K562 (cell line): Measurements from ENCODE around the gene TTLL3. TPM values are rescaled to one million over a fixed set of nuclear protein-coding genes. Genes with fewer than 3 reads are reported as not detected.
A peak's percentile ranks its signal among the peaks of the same experiment; 100 is the strongest.

Experiments
- ATAC-seq: fragments of 200-7000 bp; cut with Tn5 transposase; 3 replicates; pipeline ENCODE4 v1.9.1; 2020; ENCODE audit warnings: moderate library complexity
- BruUV-seq: library from RNA; stranded (reverse); fragments of 400-500 nt; replicated peaks from 2 replicates; lab custom pipeline; 2021; lab: Mats Ljungman, UMichigan
- CTCF ChIA-PET: fragments of 300-600 bp; formaldehyde crosslinking; extraction: SDS; loops from one replicate; lab custom pipeline; 2021; ENCODE audit warnings: low intra/inter-chr PET ratio; lab: Yijun Ruan, JAX
- POLR2A ChIA-PET: fragments of 300-600, 350-650 bp; sonication (Branson Sonifier 250); formaldehyde crosslinking; extraction: SDS; loops from one replicate; lab custom pipeline; 2021; ENCODE audit warnings: antibody characterized with exemption, inconsistent platforms; lab: Yijun Ruan, JAX
- DNase-seq, 4 experiments: peaks; one replicate each; pipeline versions ENCODE4 v3.0.0 to v3.0.0-alpha.2; 2011 to 2018; ENCODE audit warnings: low spot score in 3 of 4, mixed read lengths in 3 of 4; ENCODE audit errors: extremely low read depth in 1 of 4
- FAIRE-seq: peaks from 2 replicates; lab custom pipeline; 2011; peaks lifted over from hg19 to GRCh38; lab: Jason Lieb, UNC
- H2AFZ ChIP-seq: 2 replicates; pipeline ENCODE4 v1.6.0; 2011; ENCODE audit warnings: low read depth, low read length, control low read depth, inconsistent platforms
- H3K27ac ChIP-seq: fragments of 200-600 bp; 3 replicates; pipeline ENCODE4 v1.8.0; 2011; ENCODE audit warnings: low read depth, mild to moderate bottlenecking, control low read depth, inconsistent platforms, low read length, moderate library complexity, mixed read lengths; ENCODE audit errors: extremely low read depth
- H3K27me3 ChIP-seq, 2 experiments: fragments of 300-600 bp in 1 of 2; 2 replicates in 1 of 2; 3 replicates in 1 of 2; pipeline versions ENCODE4 v1.6.0 to v1.8.0; 2011; ENCODE audit warnings: inconsistent platforms in 2 of 2, low read length in 2 of 2, mild to moderate bottlenecking in 1 of 2, mixed read lengths in 1 of 2, moderate library complexity in 1 of 2; ENCODE audit not compliant: control insufficient read depth in 2 of 2, insufficient read depth in 2 of 2
- H3K36me3 ChIP-seq: fragments of 300-600 bp; 3 replicates; pipeline ENCODE4 v1.8.0; 2011; ENCODE audit warnings: mild to moderate bottlenecking, low read length, inconsistent platforms; ENCODE audit not compliant: control insufficient read depth, insufficient read depth
- H3K4me1 ChIP-seq, 2 experiments: fragments of 200-600 bp in 1 of 2; replicated peaks in 1 of 2; 2 replicates in 1 of 2; 3 replicates in 1 of 2; pipeline versions ENCODE4 v1.5.1 to v1.8.0; 2011; ENCODE audit warnings: inconsistent platforms in 2 of 2, low read length in 2 of 2, mild to moderate bottlenecking in 1 of 2, mixed read lengths in 1 of 2, moderate library complexity in 1 of 2; ENCODE audit not compliant: control insufficient read depth in 2 of 2, insufficient read depth in 2 of 2
- H3K4me2 ChIP-seq: 2 replicates; pipeline ENCODE4 v1.6.1; 2011; ENCODE audit warnings: low read length, control low read depth, inconsistent platforms, mixed read lengths; ENCODE audit not compliant: insufficient read depth
- H3K4me3 ChIP-seq: fragments of 200-600 bp; sonication (generic), shearing (Covaris generic); 2 replicates; pipeline ENCODE4 v1.5.1; 2016; ENCODE audit warnings: control low read depth, inconsistent platforms
- H3K79me2 ChIP-seq: fragments of 200-600 bp; 3 replicates; pipeline ENCODE4 v1.8.0; 2011; ENCODE audit warnings: low read length, inconsistent platforms; ENCODE audit not compliant: control insufficient read depth, insufficient read depth
- H3K9ac ChIP-seq, 2 experiments: 2 replicates each; pipeline versions ENCODE4 v1.6.0 to v1.6.1; 2011; ENCODE audit warnings: low read depth in 2 of 2, low read length in 2 of 2, control low read depth in 1 of 2, inconsistent platforms in 1 of 2, mild to moderate bottlenecking in 1 of 2, mixed read lengths in 1 of 2; ENCODE audit not compliant: insufficient read depth in 1 of 2
- H3K9me1 ChIP-seq: one replicate; pipeline ENCODE4 v1.6.0; 2011; ENCODE audit warnings: inconsistent platforms, mild to moderate bottlenecking, low read length, moderate library complexity; ENCODE audit not compliant: control insufficient read depth, insufficient read depth
- H3K9me3 ChIP-seq: replicated peaks from 2 replicates; pipeline ENCODE4 v1.5.1; 2011; ENCODE audit warnings: low read depth, low read length, inconsistent platforms; ENCODE audit not compliant: control insufficient read depth, insufficient read depth
- H4K20me1 ChIP-seq: replicated peaks from 2 replicates; pipeline ENCODE4 v1.6.1; 2011; ENCODE audit warnings: low read length, inconsistent platforms, mixed read lengths; ENCODE audit not compliant: control insufficient read depth, insufficient read depth
- ADNP ChIP-seq: fragments of 200-800 bp; sonication (Bioruptor generic); IDR thresholded peaks from 2 replicates; pipeline ENCODE4 v1.6.1; 2016; ENCODE audit warnings: missing genetic modification characterization, missing compliant biosample characterization
- ARID1B ChIP-seq: fragments of 450-650 bp; IDR thresholded peaks from 2 replicates; pipeline ENCODE4 v1.6.1; 2016; ENCODE audit warnings: antibody characterized with exemption, mild to moderate bottlenecking, inconsistent platforms
- ARID2 ChIP-seq: fragments of 450-650 bp; IDR thresholded peaks from 2 replicates; pipeline ENCODE4 v1.6.1; 2017; ENCODE audit warnings: antibody characterized with exemption, mild to moderate bottlenecking
- ELK1 ChIP-seq: sonication (generic); formaldehyde crosslinking; IDR thresholded peaks from 2 replicates; pipeline ENCODE4 v1.8.1; 2022; ENCODE audit warnings: missing genetic modification reagents
- GTF2A2 ChIP-seq: IDR thresholded peaks from 2 replicates; pipeline ENCODE4 v1.6.1; 2016; ENCODE audit warnings: mild to moderate bottlenecking, missing genetic modification characterization, missing compliant biosample characterization
- HDAC8 ChIP-seq: fragments of 450-650 bp; IDR thresholded peaks from 2 replicates; pipeline ENCODE4 v1.6.1; 2016; ENCODE audit warnings: mild to moderate bottlenecking, missing genetic modification characterization, moderate library complexity, missing compliant biosample characterization
- HNRNPH1 ChIP-seq: fragments of 200-400 bp; formaldehyde crosslinking; optimal IDR thresholded peaks from 2 replicates; pipeline ENCODE3; 2017; ENCODE audit warnings: low read depth, mild to moderate bottlenecking, low read length, moderate library complexity
- MAFF ChIP-seq: IDR thresholded peaks from 2 replicates; pipeline ENCODE4 v1.6.1; 2012; ENCODE audit warnings: low read length, improper control_type of control experiment
- MAFG ChIP-seq: fragments of 450-650 bp; conservative IDR thresholded peaks from 2 replicates; pipeline ENCODE4 v1.6.1; 2016; ENCODE audit warnings: missing genetic modification characterization, missing compliant biosample characterization
- MAFK ChIP-seq: IDR thresholded peaks from 2 replicates; pipeline ENCODE4 v1.6.1; 2011; ENCODE audit warnings: low read length, improper control_type of control experiment
- MITF ChIP-seq: IDR thresholded peaks from 2 replicates; pipeline ENCODE4 v1.6.1; 2014; ENCODE audit warnings: antibody characterized with exemption
- MYNN ChIP-seq, 2 experiments: sonication (generic); formaldehyde crosslinking in 1 of 2; IDR thresholded peaks; 2 replicates each; pipeline versions ENCODE4 v1.5.0 to v1.6.1; 2016 to 2020; ENCODE audit warnings: antibody characterized with exemption in 1 of 2, missing genetic modification reagents in 1 of 2
- PBX2 ChIP-seq, 2 experiments: IDR thresholded peaks in 1 of 2; conservative IDR thresholded peaks in 1 of 2; 2 replicates each; pipeline ENCODE4 v1.6.1; 2016; ENCODE audit warnings: low read depth in 2 of 2, mild to moderate bottlenecking in 1 of 2, missing compliant biosample characterization in 1 of 2, missing genetic modification characterization in 1 of 2, moderate library complexity in 1 of 2
- PPARD ChIP-seq: fragments of 250-450 bp; sonication (Bioruptor Pico); IDR thresholded peaks from 2 replicates; pipeline ENCODE4 v1.8.0; 2022; ENCODE audit warnings: inconsistent platforms, mild to moderate bottlenecking, moderate library complexity
- RNF219 ChIP-seq: fragments of 250-450 bp; sonication (Bioruptor Pico); IDR thresholded peaks from 2 replicates; pipeline ENCODE4 v1.5.0; 2022; ENCODE audit warnings: mild to moderate bottlenecking
- ZNF143 ChIP-seq: sonication (generic); formaldehyde crosslinking; IDR thresholded peaks from 2 replicates; pipeline ENCODE4 v1.9.0; 2022; ENCODE audit warnings: mild to moderate bottlenecking, missing genetic modification reagents
- WGBS: fragments of 100-300 bp; shearing (Covaris generic); methylation state at CpG from one replicate; pipeline ENCODE4 v1.1.6; 2016; ENCODE audit warnings: low coverage, mixed read lengths; ENCODE audit not compliant: insufficient coverage; ENCODE audit errors: missing lambda C conversion rate; 5-methylcytosine and 5-hydroxymethylcytosine counted together
- in situ Hi-C: fragments of 300-500 bp; cut with MboI; formaldehyde crosslinking; loops from 4 replicates; pipeline ENCODE4 v1.15.0; 2018; ENCODE audit warnings: inconsistent platforms, mixed read lengths
- intact Hi-C: fragments of 100-400 bp; cut with micrococcal nuclease; formaldehyde crosslinking; loops from 2 replicates; pipeline ENCODE4 v1.14.2; 2022
- polyA plus RNA-seq, 8 experiments: library from polyadenylated mRNA; depleted of rRNA in 4 of 8; stranded (reverse) in 5 of 8; unstranded in 3 of 8; fragments of >200 nt; fragmentation: Nextera tagmentation in 2 of 8; fragmentation: Illumina TruSeq in 1 of 8; extraction: Ambion mirVana in 2 of 8; extraction: Trizol in 1 of 8; gene quantifications; 2 replicates each; pipeline versions ENCODE4 v1.2.1 to v1.2.3, GENCODE V29; 2011 to 2014; ENCODE audit warnings: inconsistent platforms in 1 of 8, missing spikeins in 1 of 8
- total RNA-seq, 7 experiments: library from RNA; depleted of rRNA in 6 of 7; stranded (reverse); fragments of >200 nt in 6 of 7; fragmentation: Illumina TruSeq in 2 of 7; extraction: Trizol in 2 of 7; gene quantifications; 2 replicates each; pipeline versions ENCODE4 v1.2.1 to v1.2.3, GENCODE V29; 2011 to 2021; ENCODE audit warnings: low replicate concordance in 1 of 7

TTLL3 gene
- total and polyA plus RNA-seq, 9 of the 15 experiments (the other 6 are each of a cell fraction or from before 2014, with no cell fraction given) = 8.9 to 106 (median 33.2) TPM

GRCh38 chr3:9870978-9871377 is 60.9 kb downstream of the TTLL3 start:
- no peaks in the 10 kb centered on the region for H4K20me1 ChIP-seq
- BruUV-seq = no TSS peak
- peaks cover 0 to 6% of the 10 kb centered on the region in 2 experiments; a peak in 3 of 5 replicates for H3K4me1 ChIP-seq
- in situ Hi-C loops = no loop called here
- H2AFZ ChIP-seq = peak overlapping the region; percentile 29
- intact Hi-C loops = no loop called here
- DNase-seq = no peak
- no peaks in the 10 kb centered on the region for H3K36me3 ChIP-seq
- no peak for FAIRE-seq
- 0 out of 3 replicates have a peak overlapping the region, but pooled peaks have one; percentile 15 for H3K27ac ChIP-seq
- H3K79me2 ChIP-seq = no peaks in the 10 kb centered on the region
- ChIA-PET POLR2A (interaction anchor here (1.3 kb wide), 1 partner anchor 14 kb away, joined by 10 read pairs; no protein-coding TSS in a partner anchor), CTCF (no interaction called here)
- no peak overlapping the region for H3K4me2 ChIP-seq
- H3K9me1 ChIP-seq = no peaks in the 10 kb centered on the region
- H3K27me3 ChIP-seq = no peaks in the 10 kb centered on the region
- WGBS = 0% methylated on average over 1 of the region's 1 CpG
- ATAC-seq = peak; percentile 31; the same call in 2 of the 3 replicates
- no peak overlapping the region for H3K4me3 ChIP-seq
- no peak overlapping the region; a peak in 1 of 4 replicates for H3K9ac ChIP-seq
- no peaks in the 10 kb centered on the region for H3K9me3 ChIP-seq
- TF ChIP-seq ZNF143 (CRISPR knock-in tag) (no peak), ARID1B (peak; percentile 52; the same call in 1 of the 2 replicates), ARID2 (peak; percentile 43; the same call in 1 of the 2 replicates), PBX2 (CRISPR knock-in tag; IDR thresholded peaks at IDR 0.05; ENCODE audit: low read depth) (no peak), PBX2 (tag; conservative IDR thresholded peaks at IDR 0.05; ENCODE audit: low read depth) (no peak), MITF (no peak), MAFK (peak; percentile 95), MYNN (IDR thresholded peaks at IDR 0.05) (no peak), MYNN (CRISPR knock-in tag; IDR thresholded peaks at IDR 0.05) (no peak), HNRNPH1 (no peak), MAFF (peak; percentile 97), RNF219 (no peak), MAFG (tag) (peak; percentile 99), PPARD (CRISPR knock-in tag) (no peak), ADNP (tag) (0 out of 2 replicates have a peak, but pooled peaks have one; percentile 5), HDAC8 (no peak), ELK1 (CRISPR knock-in tag) (no peak), GTF2A2 (no peak)
